Activated CD4-positive, alpha-beta memory T cell treated with anti-CD3 and anti-CD28 coated beads for 36 hours (primary cell): ENCODE results near the gene DLGAP1. TPM values are rescaled to one million over a fixed set of nuclear protein-coding genes. Genes with fewer than 3 reads are reported as not detected.

Experiments
- CTCF ChIA-PET: fragments of 350-600 bp; sonication (Branson Sonifier 250); formaldehyde crosslinking; loops from one replicate; lab custom pipeline; 2021; ENCODE audit warnings: antibody characterized with exemption, inconsistent platforms; lab: Charles Lee
- POLR2A ChIA-PET: fragments of 350-600 bp; sonication (Branson Sonifier 250); formaldehyde crosslinking; loops from one replicate; lab custom pipeline; 2021; ENCODE audit warnings: antibody characterized with exemption; lab: Charles Lee
- DNase-seq: peaks from one replicate; pipeline ENCODE4 v3.0.0-alpha.2; 2020
- H3K27ac Mint-ChIP-seq: one replicate; pipeline ENCODE4 v1.8.0; 2021; ENCODE audit warnings: mixed read lengths
- H3K27me3 Mint-ChIP-seq: one replicate; pipeline ENCODE4 v1.8.0; 2021; ENCODE audit warnings: mixed read lengths
- H3K36me3 Mint-ChIP-seq: one replicate; pipeline ENCODE4 v1.8.0; 2021; ENCODE audit warnings: mixed read lengths
- H3K4me1 Mint-ChIP-seq: one replicate; pipeline ENCODE4 v1.8.0; 2021; ENCODE audit warnings: low read depth, mixed read lengths
- H3K4me3 Mint-ChIP-seq: one replicate; pipeline ENCODE4 v1.8.0; 2021; ENCODE audit warnings: mild to moderate bottlenecking, mixed read lengths
- H3K9me3 Mint-ChIP-seq: one replicate; pipeline ENCODE4 v1.8.0; 2021; ENCODE audit warnings: mixed read lengths
- intact Hi-C: fragments of 100-400 bp; cut with micrococcal nuclease; formaldehyde crosslinking; loops from one replicate; pipeline ENCODE4 v1.15.1; 2023
- total RNA-seq, 2 experiments: library from RNA; stranded (reverse); gene quantifications; one replicate each; pipeline ENCODE4 v1.2.3, GENCODE V29; 2021

The DLGAP1 gene
- total RNA-seq, 2 experiments from 2014 or later = 0.45 to 1.0 TPM

DNA sequence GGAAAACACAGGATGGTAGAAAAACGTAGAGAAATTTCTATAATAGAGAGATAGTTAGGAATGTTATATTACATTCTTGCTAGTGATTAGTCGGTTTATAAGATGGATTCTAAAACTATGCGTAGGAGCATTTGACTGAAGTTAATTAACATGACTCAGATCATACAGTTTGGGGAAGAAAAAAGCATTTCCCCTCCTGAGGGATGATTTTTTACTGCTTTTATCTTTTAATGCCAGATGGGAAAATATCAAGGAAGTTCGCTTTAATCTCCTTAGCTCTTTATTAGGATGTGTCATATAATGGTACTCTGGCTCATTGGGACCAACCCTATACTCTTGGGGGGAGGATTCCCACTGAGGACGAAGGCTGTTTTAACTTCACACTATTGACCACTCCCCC, 503.1 kb downstream of the DLGAP1 start:
- POLR2A ChIA-PET = no interaction called here
- no peaks in the 10 kb centered on the region for H3K9me3 Mint-ChIP-seq
- H3K36me3 Mint-ChIP-seq = no peaks in the 10 kb centered on the region
- CTCF ChIA-PET = no interaction called here
- intact Hi-C loops = no loop called here
- no peaks in the 10 kb centered on the region for H3K4me1 Mint-ChIP-seq
- H3K4me3 Mint-ChIP-seq = no peak overlapping the region
- no peak overlapping the region for H3K27ac Mint-ChIP-seq
- no peaks in the 10 kb centered on the region for H3K27me3 Mint-ChIP-seq
- no peak for DNase-seq

DNA sequence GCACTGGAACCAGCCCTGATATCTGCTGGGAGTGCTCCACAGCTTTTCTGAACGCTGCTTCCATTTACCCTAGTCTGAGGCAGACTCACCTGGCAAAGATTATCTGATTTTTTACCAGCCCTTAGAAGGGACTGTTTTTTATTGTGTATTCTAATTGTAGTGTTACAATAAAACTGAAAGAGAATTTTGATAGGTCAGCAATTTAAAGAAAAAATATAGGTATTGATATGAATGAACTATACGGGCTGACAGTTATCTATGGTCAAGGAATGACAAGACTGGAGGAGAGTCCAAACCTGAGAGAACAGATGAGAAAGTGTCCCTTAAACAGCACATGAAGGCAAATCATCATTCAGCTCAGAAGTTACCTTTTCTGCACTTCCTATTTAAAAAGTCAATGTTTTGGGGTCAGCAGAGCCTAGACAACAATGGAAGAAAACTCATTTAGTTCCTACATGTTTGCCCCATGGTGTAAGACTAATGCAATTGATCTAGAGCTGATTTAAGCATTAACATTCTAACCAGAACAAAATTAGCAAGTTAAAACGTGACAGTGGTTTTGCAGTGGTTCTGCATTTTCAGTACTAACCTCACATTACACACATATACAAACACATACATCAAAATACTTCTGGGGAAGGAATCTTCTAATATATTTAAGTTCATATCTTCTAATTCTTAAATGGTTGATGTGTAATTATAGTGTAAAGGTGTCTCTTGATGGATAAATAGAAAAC, 504.3 kb downstream of the DLGAP1 start:
- ChIA-PET POLR2A (no interaction called here), CTCF (no interaction called here)
- Mint-ChIP-seq H3K4me3 (no peak overlapping the region), H3K27me3 (no peaks in the 10 kb centered on the region), H3K36me3 (no peaks in the 10 kb centered on the region), H3K27ac (no peak overlapping the region), H3K9me3 (no peaks in the 10 kb centered on the region), H3K4me1 (no peaks in the 10 kb centered on the region)
- intact Hi-C loops = no loop called here
- no peak for DNase-seq

DNA sequence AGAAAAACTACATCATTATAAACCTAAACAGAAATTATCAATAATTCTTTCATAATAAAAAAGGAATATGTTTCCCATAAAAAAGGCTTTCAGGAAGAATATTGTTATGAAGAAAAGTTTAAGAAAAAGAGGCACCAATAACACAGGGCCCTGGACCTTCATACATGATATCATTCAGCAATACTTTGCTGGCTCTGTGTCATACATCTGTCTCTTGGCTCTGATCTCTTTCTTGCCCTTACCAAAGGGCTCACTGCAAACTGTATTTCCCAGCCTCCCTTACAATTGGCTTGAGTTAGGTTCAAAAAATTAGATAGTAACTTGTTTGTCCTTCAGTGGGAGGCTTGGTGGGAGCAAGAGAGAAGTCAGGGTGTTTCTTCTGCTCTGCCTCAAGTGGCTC, 506.1 kb downstream of the DLGAP1 start:
- no peaks in the 10 kb centered on the region for H3K36me3 Mint-ChIP-seq
- H3K4me1 Mint-ChIP-seq = no peaks in the 10 kb centered on the region
- intact Hi-C loops = no loop called here
- no peaks in the 10 kb centered on the region for H3K27me3 Mint-ChIP-seq
- no peak overlapping the region for H3K27ac Mint-ChIP-seq
- no peak overlapping the region for H3K4me3 Mint-ChIP-seq
- ChIA-PET POLR2A (no interaction called here), CTCF (no interaction called here)
- H3K9me3 Mint-ChIP-seq = no peaks in the 10 kb centered on the region
- no peak for DNase-seq

DNA sequence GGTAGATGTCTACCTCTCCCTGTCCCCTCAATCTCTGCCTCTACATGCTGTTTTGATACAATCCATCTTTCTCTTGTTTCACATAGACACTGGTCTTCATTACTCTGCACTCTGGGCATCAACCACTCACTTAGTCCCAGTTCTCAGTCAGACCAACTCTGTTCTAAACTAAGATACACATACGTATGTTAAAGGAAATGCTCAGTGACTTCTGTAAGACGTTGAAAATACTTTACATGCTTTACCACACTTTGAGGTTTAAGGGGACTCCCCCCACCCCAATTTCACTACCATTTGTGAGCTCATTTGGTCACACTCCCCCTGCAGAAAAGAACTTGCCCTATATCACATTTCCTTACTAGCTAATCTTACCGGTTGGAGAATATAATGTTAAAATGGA, 507.7 kb downstream of the DLGAP1 start:
- intact Hi-C loops = no loop called here
- POLR2A ChIA-PET = no interaction called here
- Mint-ChIP-seq H3K36me3 (no peaks in the 10 kb centered on the region), H3K4me1 (no peaks in the 10 kb centered on the region), H3K27me3 (no peaks in the 10 kb centered on the region), H3K27ac (no peak overlapping the region), H3K4me3 (no peak overlapping the region), H3K9me3 (no peaks in the 10 kb centered on the region)
- DNase-seq = no peak
- CTCF ChIA-PET = no interaction called here

DNA sequence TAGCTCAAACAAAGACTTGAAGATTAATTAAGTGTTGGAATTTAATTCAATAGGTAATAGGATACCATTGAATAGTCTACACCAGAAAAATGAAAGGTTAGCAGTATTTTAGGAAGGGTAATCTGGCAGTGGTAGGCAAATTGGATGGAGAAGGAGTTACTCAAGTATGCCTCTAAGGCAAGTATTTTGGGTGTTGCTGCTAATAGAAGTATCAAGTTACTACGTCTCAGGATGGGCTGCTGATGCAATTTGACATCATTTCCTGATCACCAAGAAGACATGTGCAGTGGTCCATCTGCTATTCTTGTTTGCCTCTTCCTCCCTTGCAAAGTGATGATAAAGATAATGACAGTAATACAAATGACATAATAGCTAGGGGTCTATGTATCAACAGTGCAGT, 519.8 kb downstream of the DLGAP1 start:
- H3K27ac Mint-ChIP-seq = no peak overlapping the region

DNA sequence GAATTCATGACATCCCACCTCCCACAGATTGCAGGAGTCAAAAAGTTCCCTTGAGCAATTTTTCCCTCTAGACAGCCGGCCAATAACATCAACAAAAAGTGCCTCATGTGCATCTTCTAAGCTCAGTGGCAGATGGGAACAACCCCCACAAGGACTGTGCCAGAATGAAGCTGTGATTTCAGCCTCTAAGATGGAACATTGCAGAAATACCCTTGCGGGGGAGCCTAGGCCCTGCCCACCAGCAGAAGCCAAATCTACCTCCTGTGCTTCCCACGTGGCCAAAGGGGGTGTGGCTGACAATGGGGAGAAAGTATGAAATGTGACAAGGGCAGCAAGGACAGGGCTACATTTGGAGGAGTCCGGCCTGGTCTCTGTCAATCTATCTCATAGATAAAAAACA, 522.8 kb downstream of the DLGAP1 start:
- Mint-ChIP-seq H3K4me1 (no peaks in the 10 kb centered on the region), H3K36me3 (no peaks in the 10 kb centered on the region), H3K4me3 (no peak overlapping the region), H3K27me3 (peaks cover 3% of the 10 kb centered on the region), H3K9me3 (no peaks in the 10 kb centered on the region), H3K27ac (no peak overlapping the region)
- no peak for DNase-seq
- intact Hi-C loops = no loop called here
- CTCF ChIA-PET = no interaction called here
- POLR2A ChIA-PET = no interaction called here

More for the DNA sequence above, 519.8 kb downstream of the DLGAP1 start:
- Mint-ChIP-seq H3K4me3 (no peak overlapping the region), H3K36me3 (no peaks in the 10 kb centered on the region), H3K27me3 (peaks cover 3% of the 10 kb centered on the region), H3K9me3 (no peaks in the 10 kb centered on the region), H3K4me1 (no peaks in the 10 kb centered on the region)
- ChIA-PET POLR2A (interaction anchor here (0.6 kb wide), 1 partner anchor 20 kb away, joined by 3 read pairs; no protein-coding TSS in a partner anchor), CTCF (no interaction called here)
- intact Hi-C loops = no loop called here
- no peak for DNase-seq

DNA sequence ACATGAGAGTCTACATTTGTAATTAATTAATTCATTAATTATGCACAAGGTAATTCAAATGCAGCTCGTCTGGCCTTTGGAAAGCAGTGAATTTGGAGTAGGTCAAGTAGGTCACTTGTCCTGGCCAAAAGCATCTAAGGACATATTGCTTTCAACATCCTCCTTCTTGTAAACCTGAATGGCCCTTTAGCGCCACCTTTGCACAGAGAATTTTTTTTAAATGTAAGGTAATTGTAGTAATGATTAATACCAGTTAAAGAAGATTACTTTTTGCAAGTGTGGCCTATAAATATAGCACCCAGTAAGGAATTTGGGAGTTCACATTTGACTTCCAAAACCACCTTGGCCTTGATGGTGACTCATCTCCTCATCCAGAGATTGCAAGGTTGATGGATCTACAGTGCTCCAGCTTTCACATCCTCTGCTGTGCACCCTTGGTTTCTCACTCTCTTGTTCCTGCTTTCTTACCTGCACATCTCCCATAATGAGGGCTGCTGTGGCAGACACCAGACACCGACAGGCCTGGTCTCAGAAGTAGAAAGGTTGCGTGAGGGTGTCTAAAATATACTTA, 523.5 kb downstream of the DLGAP1 start:
- no peaks in the 10 kb centered on the region for H3K4me1 Mint-ChIP-seq
- H3K9me3 Mint-ChIP-seq = no peaks in the 10 kb centered on the region
- CTCF ChIA-PET = no interaction called here
- intact Hi-C loops = no loop called here
- H3K27me3 Mint-ChIP-seq = no peaks in the 10 kb centered on the region
- no peak for DNase-seq
- H3K27ac Mint-ChIP-seq = no peak overlapping the region
- POLR2A ChIA-PET = no interaction called here
- H3K36me3 Mint-ChIP-seq = no peaks in the 10 kb centered on the region
- no peak overlapping the region for H3K4me3 Mint-ChIP-seq

DNA sequence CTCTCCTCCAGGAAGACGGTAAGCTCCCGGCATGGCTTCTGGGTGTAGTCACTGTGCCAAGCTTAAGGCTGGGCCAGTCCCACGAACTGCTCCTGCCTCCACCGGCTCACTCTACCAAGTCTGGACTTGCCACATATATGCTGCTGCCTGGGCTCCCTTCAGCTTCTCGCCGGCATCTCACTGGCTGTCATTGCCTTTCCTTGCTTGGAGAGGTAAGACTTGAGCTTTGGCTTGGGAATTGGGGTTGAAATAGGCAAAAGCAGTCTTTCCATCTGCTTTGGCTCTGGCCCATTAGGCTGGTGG, 524.1 kb downstream of the DLGAP1 start:
- Mint-ChIP-seq H3K27ac (no peak overlapping the region), H3K4me3 (no peak overlapping the region), H3K9me3 (no peaks in the 10 kb centered on the region), H3K27me3 (no peaks in the 10 kb centered on the region), H3K4me1 (no peaks in the 10 kb centered on the region), H3K36me3 (no peaks in the 10 kb centered on the region)
- DNase-seq = no peak
- CTCF ChIA-PET = interaction anchor here (0.9 kb wide), 1 partner anchor 160 kb away, joined by 3 read pairs; no protein-coding TSS in a partner anchor
- intact Hi-C loops = no loop called here
- POLR2A ChIA-PET = no interaction called here

DNA sequence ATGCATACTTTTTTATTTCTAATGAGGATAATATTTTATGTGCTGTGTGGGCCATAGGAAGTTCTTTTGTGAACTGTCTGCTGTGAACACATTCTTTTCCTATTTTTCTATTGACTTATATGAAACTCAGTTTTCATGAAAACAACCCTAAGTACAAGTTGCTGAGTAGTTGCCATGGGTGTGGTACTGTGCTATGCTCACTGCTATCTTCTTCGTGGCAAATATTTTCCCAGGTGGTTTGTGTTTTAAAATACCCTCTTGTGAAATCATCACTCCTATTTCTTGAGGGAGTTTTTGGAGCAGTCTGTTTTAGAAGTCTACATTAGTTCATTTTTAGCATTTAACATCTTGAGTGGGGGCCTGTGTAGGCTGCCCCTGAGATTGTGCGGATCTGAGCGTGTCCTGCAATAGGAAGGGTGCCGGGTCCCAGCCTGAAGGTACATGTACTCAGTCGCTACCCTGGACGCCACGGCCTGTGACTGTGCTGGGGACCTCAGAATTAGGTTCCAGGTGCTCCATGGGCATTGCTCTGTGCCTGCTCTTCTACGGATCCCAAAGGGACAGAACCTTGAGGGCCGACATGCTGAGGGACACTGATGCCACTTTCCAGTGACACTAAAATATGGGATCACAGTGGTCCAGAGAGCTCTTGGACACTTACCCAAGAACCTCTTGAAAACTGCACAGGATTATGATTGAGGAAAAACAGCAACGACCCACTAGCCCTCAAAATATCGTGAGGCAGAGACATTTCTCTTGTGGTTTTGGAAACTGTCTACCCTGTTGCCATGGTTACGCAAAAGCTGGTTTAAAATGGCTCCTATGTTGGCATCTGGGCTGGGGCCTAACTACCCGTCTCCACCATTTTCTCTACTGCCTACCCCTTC, 524.7 kb downstream of the DLGAP1 start:
- H3K36me3 Mint-ChIP-seq = no peaks in the 10 kb centered on the region
- intact Hi-C loops = no loop called here
- H3K27ac Mint-ChIP-seq = no peak overlapping the region
- peaks cover 2% of the 10 kb centered on the region for H3K27me3 Mint-ChIP-seq
- no peaks in the 10 kb centered on the region for H3K9me3 Mint-ChIP-seq
- no peak for DNase-seq
- CTCF ChIA-PET = interaction anchor here (0.9 kb wide), 1 partner anchor 160 kb away, joined by 3 read pairs; no protein-coding TSS in a partner anchor
- H3K4me1 Mint-ChIP-seq = no peaks in the 10 kb centered on the region
- POLR2A ChIA-PET = no interaction called here
- no peak overlapping the region for H3K4me3 Mint-ChIP-seq

DNA sequence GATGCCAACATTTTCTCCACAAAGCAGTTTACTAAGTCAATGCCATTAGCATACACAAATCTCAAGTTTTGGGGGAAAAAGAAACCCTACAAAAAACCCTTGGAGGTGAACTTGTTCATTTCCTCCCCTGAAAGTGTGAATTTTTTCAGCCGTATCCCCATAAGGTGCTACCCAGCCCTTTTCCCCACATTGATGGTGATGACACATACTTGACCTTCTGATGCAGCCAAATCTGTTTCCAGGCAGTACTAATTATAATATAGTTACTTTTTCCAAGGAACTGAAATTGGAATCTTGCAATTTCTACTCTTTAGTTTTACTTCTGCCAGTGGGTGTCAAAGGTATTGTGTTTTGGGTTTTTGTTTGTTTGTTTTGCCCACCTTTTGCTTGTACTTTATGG, 530.7 kb downstream of the DLGAP1 start:
- Mint-ChIP-seq H3K27ac (no peak overlapping the region), H3K27me3 (peaks cover 2% of the 10 kb centered on the region), H3K4me3 (no peak overlapping the region), H3K36me3 (no peaks in the 10 kb centered on the region), H3K4me1 (no peaks in the 10 kb centered on the region), H3K9me3 (no peaks in the 10 kb centered on the region)
- DNase-seq = no peak
- ChIA-PET CTCF (no interaction called here), POLR2A (no interaction called here)
- intact Hi-C loops = no loop called here

DNA sequence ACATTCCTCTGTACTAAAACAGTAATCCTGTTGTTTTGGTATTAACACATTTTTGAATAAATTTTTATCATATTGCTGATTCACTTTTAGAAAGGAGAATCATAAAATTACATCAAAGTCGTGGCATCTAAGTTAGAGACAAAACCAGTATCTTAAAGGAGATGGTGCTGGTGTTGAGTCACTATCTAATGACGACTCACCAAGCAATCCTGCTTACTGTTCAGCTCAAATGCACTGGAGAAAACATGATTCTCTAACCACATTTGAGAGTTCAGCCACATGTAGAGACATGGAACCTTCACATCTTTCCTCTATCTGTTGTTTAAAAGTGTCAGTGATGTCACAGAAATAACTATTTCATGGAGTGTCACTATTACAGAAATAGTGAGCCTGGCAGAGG, 531.4 kb downstream of the DLGAP1 start:
- intact Hi-C loops = no loop called here
- DNase-seq = no peak
- Mint-ChIP-seq H3K36me3 (no peaks in the 10 kb centered on the region), H3K27me3 (peaks cover 2% of the 10 kb centered on the region), H3K27ac (no peak overlapping the region), H3K9me3 (no peaks in the 10 kb centered on the region), H3K4me3 (no peak overlapping the region), H3K4me1 (no peaks in the 10 kb centered on the region)
- POLR2A ChIA-PET = no interaction called here
- CTCF ChIA-PET = no interaction called here

DNA sequence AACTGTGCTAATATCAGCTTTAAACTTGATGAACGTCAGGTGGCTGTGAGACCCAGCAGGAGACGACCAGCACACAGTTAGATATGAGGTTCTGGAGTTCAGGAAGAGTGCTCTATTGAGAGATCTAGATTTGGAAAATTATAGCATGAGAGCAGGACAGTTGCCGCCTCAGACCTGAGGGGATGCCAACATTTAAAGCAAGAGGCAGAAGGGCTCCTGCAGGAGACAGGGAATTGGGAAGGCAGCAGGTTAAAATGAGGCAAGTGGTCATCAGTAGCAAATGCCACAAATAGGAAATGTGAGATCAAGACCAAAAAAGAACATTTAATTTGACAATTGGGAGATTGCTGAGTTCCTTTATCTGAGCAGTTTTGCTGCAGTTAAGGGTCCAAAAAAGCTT, 533.3 kb downstream of the DLGAP1 start:
- Mint-ChIP-seq H3K27me3 (peaks cover 5% of the 10 kb centered on the region), H3K27ac (no peak overlapping the region), H3K4me3 (no peak overlapping the region), H3K9me3 (no peaks in the 10 kb centered on the region), H3K4me1 (no peaks in the 10 kb centered on the region), H3K36me3 (no peaks in the 10 kb centered on the region)
- intact Hi-C loops = no loop called here
- DNase-seq = no peak
- ChIA-PET CTCF (interaction anchor here (1.0 kb wide), 1 partner anchor 150 kb away, joined by 3 read pairs; no protein-coding TSS in a partner anchor), POLR2A (no interaction called here)
